Tibial nerve (tissue), 3 donors: ENCODE data around the gene GATAD2A.

Experiments used
- POLR2A ChIP-seq, 2 donors: fragments of 450-650 bp; IDR thresholded peaks; one replicate each; pipeline ENCODE4 v1.6.1; 2017; ENCODE audit warnings: antibody characterized with exemption in 2 of 2, mild to moderate bottlenecking in 2 of 2, moderate library complexity in 2 of 2
- TF ChIP-seq, protein P1 (sequence below), 5 experiments: fragments of 200-600 bp in 3 of 5; fragments of 450-650 bp in 2 of 5; sonication (generic) in 3 of 5; IDR thresholded peaks; one replicate each; pipeline ENCODE4 v1.5.1; 2016 to 2019; ENCODE audit warnings: antibody characterized with exemption in 5 of 5, mild to moderate bottlenecking in 3 of 5, moderate library complexity in 2 of 5

DNA sequence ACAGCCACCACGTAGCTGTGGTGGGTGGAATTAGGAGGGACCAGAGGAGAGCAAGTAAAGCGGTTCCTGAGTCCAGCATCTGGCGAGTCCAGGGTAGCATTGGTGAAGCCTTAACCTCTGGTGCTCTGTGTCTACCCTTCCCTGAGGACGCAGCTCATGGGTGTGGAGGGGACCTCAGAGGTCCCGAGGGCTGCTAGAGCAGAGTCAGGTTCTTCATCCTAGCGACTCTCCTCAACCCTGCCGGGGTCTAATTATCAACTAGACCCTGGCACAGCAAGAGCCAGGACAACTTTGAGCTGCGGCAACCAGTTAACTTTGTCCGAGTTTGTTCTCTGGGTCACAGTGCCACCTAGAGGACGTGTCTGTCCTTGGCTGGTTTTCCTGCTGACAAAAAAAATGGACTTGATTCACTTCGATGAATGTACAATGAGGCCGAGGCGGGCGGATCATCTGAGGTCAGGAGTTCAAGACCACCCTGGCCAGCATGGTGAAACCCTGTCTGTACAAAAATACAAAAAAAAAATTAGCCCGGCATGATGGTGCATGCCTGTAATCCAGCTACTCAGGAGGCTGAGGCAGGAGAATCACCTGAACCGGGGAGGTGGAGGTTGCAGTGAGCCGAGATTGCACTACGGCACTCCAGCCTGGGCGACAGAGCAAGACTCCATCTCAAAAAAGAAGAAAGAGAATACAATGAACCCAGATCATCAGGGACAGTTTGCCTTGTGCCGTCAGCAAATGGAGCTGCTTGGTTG, 84.9 kb downstream of the GATAD2A start:
- no peak for TF ChIP-seq POLR2A (IDR thresholded peaks at IDR 0.05)
- TF ChIP-seq, protein P1, sequence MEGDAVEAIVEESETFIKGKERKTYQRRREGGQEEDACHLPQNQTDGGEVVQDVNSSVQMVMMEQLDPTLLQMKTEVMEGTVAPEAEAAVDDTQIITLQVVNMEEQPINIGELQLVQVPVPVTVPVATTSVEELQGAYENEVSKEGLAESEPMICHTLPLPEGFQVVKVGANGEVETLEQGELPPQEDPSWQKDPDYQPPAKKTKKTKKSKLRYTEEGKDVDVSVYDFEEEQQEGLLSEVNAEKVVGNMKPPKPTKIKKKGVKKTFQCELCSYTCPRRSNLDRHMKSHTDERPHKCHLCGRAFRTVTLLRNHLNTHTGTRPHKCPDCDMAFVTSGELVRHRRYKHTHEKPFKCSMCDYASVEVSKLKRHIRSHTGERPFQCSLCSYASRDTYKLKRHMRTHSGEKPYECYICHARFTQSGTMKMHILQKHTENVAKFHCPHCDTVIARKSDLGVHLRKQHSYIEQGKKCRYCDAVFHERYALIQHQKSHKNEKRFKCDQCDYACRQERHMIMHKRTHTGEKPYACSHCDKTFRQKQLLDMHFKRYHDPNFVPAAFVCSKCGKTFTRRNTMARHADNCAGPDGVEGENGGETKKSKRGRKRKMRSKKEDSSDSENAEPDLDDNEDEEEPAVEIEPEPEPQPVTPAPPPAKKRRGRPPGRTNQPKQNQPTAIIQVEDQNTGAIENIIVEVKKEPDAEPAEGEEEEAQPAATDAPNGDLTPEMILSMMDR (IDR thresholded peaks at IDR 0.05), result peak; percentile 74 to 91 (median 83)
